Measurements from ENCODE around the gene PDCL2.
A peak's percentile ranks its signal among the peaks of the same experiment; 100 is the strongest.

Gene PDCL2

DNA sequence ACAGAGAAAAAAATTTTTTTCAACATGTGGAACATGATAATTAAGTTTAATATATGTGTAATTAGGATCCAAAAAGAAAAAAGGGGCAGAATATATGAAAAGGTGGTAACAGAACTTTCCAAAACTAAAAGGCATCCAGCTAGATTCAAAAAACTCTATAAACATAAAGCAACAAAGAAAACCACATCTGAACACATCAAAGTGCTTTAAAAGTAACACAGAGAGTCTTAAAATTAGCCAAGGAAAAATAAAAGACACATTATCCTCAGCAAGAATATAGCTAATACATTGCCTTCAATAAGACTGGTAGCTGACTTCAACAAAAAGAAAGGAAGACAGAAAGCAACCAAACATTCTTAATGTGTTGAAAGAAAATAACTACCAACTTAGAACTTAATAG, 53.5 kb downstream of the PDCL2 start:
- no peak for DNase-seq (ENCODE audit: low read depth)

DNA sequence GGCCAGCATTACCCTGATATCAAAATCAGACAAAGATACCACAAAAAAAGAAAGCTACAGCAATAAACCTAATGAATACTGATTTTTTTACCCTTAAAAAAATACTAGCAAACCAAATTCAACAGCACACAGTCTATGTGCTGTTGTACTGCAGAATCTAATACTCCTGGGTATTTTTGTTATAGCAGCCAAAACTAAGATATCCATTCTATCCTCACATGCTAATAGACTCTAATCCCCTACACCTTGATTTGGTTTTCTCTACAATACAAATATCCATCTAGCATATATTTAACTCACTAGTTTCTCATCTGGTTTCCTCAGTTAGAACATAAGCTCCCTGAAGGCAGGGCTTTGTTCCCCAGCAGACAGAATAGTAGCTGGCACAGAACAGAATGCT, 57.7 kb downstream of the PDCL2 start:
- DNase-seq (ENCODE audit: low read depth): no peak

DNA sequence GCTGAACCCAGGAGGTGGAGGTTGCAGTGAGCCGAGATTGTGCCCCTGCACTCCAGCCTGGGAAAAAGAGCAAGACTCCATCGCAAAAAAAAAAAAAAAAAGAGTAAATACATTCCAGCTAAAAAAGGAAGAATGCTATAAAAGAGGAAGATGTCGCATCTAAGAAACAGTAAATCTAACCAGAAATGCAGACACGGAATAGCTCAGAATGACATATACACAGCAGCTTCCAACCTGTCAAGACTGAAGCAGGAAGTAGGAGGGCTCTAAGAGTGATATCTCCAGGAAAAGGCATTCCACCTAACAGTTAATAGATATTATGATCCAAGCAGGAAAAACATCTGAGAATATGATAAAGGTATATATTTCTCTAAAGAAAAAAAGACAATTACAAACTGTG, 61.4 kb downstream of the PDCL2 start:
- no peak for DNase-seq (ENCODE audit: low read depth)

DNA sequence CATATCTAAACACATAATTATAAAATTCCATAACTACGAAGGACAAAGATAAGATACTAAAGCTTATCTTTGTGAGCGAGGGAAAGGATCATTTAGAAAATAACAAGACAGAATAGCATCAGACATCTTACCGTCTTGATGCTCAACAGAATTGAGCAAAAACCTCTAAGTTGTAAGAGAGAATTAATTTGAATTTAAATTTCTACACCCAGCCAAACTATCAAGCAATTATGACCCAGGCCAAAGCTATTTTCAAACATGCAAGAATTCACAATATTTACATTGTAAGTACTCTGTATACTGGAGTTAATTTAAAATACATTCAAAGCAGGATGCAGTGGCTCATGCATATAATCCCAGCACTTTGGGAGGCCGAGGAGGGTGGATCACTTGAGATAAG, 61.9 kb downstream of the PDCL2 start:
- DNase-seq (ENCODE audit: low read depth): no peak

- DNase-seq (ENCODE audit: low read depth): no peak
Observed at GRCh38 chr4:55528491-55528890, 63.6 kb downstream of the PDCL2 start.

GRCh38 chr4:55524844-55525571, 67.0 kb downstream of the PDCL2 start:
- peak; percentile 36 for DNase-seq (ENCODE audit: low read depth)

DNA sequence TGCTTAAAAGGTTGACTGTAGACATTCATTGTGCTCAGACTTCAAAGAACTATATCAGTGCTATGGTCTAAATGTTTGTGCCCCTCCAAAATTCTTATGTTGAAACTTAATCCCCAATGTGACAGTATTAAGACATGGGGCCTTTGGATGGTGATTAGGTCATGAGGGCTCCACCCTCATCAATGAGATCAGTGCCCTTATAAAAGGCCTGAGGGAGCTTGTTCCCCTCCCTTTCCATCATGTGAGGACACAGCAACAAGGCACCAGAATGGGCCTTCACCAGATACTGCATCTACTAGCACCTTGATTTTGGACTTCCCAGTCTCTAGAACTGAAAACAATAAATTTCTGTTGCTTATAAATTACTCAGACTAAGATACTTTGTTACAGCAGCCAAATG, 73.6 kb downstream of the PDCL2 start:
- DNase-seq (ENCODE audit: low read depth): no peak

- no peak for DNase-seq (ENCODE audit: low read depth)
Observed at GRCh38 chr4:55517526-55518229, 74.4 kb downstream of the PDCL2 start.

GRCh38 chr4:55512922-55513571, 79.0 kb downstream of the PDCL2 start:
- DNase-seq (ENCODE audit: low read depth): peak; percentile 33

DNA sequence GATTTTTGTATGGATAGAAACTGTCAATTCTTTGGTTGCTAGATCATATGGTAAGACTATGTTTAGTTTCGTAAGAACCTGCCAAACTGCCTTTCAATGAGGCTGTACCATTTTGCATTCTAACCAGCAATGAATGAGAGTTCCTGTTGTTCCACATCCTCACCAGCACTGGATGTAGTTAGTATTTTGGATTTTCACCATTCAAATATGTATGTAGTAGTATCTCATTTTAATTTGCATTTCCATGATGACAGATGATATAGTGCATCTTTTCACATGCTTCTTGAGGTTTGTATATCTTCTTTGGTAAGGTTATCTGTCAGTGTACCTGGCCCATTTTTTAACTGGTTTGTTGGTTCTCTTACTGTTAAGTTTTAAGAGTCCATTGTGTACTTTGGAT, 80.0 kb downstream of the PDCL2 start:
- DNase-seq (ENCODE audit: low read depth): no peak

GRCh38 chr4:55510685-55511084, 81.4 kb downstream of the PDCL2 start:
- DNase-seq (ENCODE audit: low read depth): no peak

GRCh38 chr4:55509266-55509665, 82.8 kb downstream of the PDCL2 start:
- DNase-seq (ENCODE audit: low read depth): peak; percentile 10

GRCh38 chr4:55507612-55508011, 84.4 kb downstream of the PDCL2 start:
- no peak for DNase-seq (ENCODE audit: low read depth)

Data from iris pigment epithelial cell (primary cell).